C4-2B (cell line): ENCODE measurements around the gene ZBTB49.

ENCODE experiments used
- ZFX ChIP-seq: fragments of 450-650 bp; IDR thresholded peaks from 2 replicates; pipeline ENCODE4 v1.6.1; 2017
- TF ChIP-seq, protein P1 (sequence below): fragments of 450-650 bp; conservative IDR thresholded peaks from 2 replicates; pipeline ENCODE4 v1.5.1; 2017; ENCODE audit warnings: mild to moderate bottlenecking

DNA sequence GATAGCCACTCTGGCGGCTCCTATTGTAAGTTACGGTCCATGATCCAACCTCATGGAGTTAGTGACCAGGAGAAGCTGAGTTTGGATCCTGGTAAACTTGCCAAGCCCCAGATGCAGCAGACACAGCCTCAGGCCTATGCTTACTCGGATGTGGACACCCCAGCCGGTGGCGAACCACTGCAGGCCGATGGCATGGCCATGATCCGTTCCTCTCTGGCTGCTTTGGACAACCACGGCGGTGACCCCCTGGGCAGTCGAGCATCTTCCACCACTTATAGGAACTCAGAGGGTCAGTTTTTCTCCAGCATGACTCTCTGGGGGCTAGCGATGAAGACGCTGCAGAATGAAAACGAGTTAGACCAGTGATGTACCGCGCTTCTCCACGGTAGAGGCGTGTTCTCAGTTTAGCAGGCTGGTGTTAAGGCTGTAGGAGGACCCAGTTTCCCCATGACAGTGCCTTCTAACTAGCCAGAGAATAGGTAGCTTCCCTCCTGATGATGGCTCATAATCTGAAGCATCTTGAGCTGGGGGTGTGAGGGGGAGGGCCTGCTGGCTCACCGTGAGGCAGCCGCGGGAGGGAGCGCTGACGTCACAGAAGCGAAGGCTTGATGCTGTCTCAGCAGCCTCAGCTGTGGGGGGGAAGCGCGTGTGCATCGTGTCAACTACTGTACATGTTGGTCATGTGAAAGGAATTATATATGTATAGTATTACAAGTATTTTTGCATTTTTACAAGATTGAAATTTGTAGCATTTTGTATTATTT lies 31.1 kb downstream of the ZBTB49 start:
- TF ChIP-seq, protein P1, sequence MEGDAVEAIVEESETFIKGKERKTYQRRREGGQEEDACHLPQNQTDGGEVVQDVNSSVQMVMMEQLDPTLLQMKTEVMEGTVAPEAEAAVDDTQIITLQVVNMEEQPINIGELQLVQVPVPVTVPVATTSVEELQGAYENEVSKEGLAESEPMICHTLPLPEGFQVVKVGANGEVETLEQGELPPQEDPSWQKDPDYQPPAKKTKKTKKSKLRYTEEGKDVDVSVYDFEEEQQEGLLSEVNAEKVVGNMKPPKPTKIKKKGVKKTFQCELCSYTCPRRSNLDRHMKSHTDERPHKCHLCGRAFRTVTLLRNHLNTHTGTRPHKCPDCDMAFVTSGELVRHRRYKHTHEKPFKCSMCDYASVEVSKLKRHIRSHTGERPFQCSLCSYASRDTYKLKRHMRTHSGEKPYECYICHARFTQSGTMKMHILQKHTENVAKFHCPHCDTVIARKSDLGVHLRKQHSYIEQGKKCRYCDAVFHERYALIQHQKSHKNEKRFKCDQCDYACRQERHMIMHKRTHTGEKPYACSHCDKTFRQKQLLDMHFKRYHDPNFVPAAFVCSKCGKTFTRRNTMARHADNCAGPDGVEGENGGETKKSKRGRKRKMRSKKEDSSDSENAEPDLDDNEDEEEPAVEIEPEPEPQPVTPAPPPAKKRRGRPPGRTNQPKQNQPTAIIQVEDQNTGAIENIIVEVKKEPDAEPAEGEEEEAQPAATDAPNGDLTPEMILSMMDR = no peak
- no peak for TF ChIP-seq ZFX
